SU-DHL-6 (cell line): ENCODE measurements around the gene NEDD4.

ENCODE experiments used
- H2AFZ ChIP-seq: fragments of 200-600 bp; sonication (generic); 2 replicates; pipeline ENCODE4 v1.6.1; 2014; ENCODE audit warnings: low read depth, mild to moderate bottlenecking, moderate library complexity, mixed read lengths, antibody characterized with exemption, low read length; ENCODE audit not compliant: severe bottlenecking
- H3F3A ChIP-seq: fragments of 200-600 bp; shearing (Covaris generic); 2 replicates; pipeline ENCODE4 v1.6.0; 2016; ENCODE audit warnings: antibody characterized with exemption, mild to moderate bottlenecking; ENCODE audit not compliant: insufficient read depth
- H3K27ac ChIP-seq: fragments of 200-600 bp; sonication (generic); 2 replicates; pipeline ENCODE4 v1.5.1; 2016; ENCODE audit warnings: low read depth, mild to moderate bottlenecking, low read length, moderate library complexity, mixed read lengths
- H3K27me3 ChIP-seq: fragments of 200-600 bp; sonication (generic), shearing (Covaris generic); 2 replicates; pipeline ENCODE4 v1.6.0; 2014; ENCODE audit warnings: mild to moderate bottlenecking, low read length
- H3K36me3 ChIP-seq: fragments of 200-600 bp; sonication (generic); 2 replicates; pipeline ENCODE4 v1.6.1; 2014; ENCODE audit warnings: mild to moderate bottlenecking, low read length, mixed read lengths
- H3K4me2 ChIP-seq: fragments of 300-600, 200-600 bp; shearing (Covaris generic), sonication (generic); 2 replicates; pipeline ENCODE4 v1.6.0; 2014; ENCODE audit warnings: low read length, low read depth, mild to moderate bottlenecking; ENCODE audit not compliant: poor library complexity, severe bottlenecking
- H3K4me3 ChIP-seq: fragments of 200-600 bp; sonication (generic); 2 replicates; pipeline ENCODE4 v1.5.1; 2014; ENCODE audit warnings: antibody characterized with exemption, low read length, mild to moderate bottlenecking, mixed read lengths; ENCODE audit not compliant: insufficient read depth, poor library complexity, severe bottlenecking
- H3K79me2 ChIP-seq: fragments of 200-600 bp; sonication (generic); 2 replicates; pipeline ENCODE4 v1.6.1; 2014; ENCODE audit warnings: mild to moderate bottlenecking, low read length, moderate library complexity; ENCODE audit not compliant: insufficient read depth
- H3K9ac ChIP-seq: fragments of 200-600 bp; sonication (generic); 2 replicates; pipeline ENCODE4 v1.7.0; 2014; ENCODE audit warnings: mild to moderate bottlenecking, low read length
- H3K9me2 ChIP-seq: fragments of 200-600 bp; sonication (generic); replicated peaks from 2 replicates; pipeline ENCODE4 v1.6.1; 2014; ENCODE audit warnings: low read length; ENCODE audit not compliant: insufficient read depth
- H3K9me3 ChIP-seq: fragments of 200-600 bp; sonication (generic); 2 replicates; pipeline ENCODE4 v1.6.1; 2014; ENCODE audit warnings: low read length, mixed read lengths; ENCODE audit not compliant: insufficient read depth
- H4K20me1 ChIP-seq: fragments of 200-600 bp; sonication (generic); 2 replicates; pipeline ENCODE4 v1.6.1; 2014; ENCODE audit warnings: low read depth, mild to moderate bottlenecking, antibody characterized with exemption, low read length, moderate library complexity, mixed read lengths
- EZH2phosphoT487 ChIP-seq: fragments of 200-600 bp; sonication (generic), shearing (Covaris generic); conservative IDR thresholded peaks from 2 replicates; pipeline ENCODE4 v1.6.1; 2018; ENCODE audit warnings: mild to moderate bottlenecking, antibody characterized with exemption, low read length, moderate library complexity, mixed read lengths
- TF ChIP-seq, protein P1 (sequence below): fragments of 200-600 bp; sonication (generic); IDR thresholded peaks from one replicate; pipeline ENCODE4 v1.5.1; 2017; ENCODE audit warnings: antibody characterized with exemption, mild to moderate bottlenecking, low read length, moderate library complexity; ENCODE audit not compliant: insufficient read depth, poor library complexity, severe bottlenecking

Gene NEDD4

GRCh38 chr15:55780292-55780691 is 213.1 kb downstream of the NEDD4 start:
- TF ChIP-seq, protein P1, sequence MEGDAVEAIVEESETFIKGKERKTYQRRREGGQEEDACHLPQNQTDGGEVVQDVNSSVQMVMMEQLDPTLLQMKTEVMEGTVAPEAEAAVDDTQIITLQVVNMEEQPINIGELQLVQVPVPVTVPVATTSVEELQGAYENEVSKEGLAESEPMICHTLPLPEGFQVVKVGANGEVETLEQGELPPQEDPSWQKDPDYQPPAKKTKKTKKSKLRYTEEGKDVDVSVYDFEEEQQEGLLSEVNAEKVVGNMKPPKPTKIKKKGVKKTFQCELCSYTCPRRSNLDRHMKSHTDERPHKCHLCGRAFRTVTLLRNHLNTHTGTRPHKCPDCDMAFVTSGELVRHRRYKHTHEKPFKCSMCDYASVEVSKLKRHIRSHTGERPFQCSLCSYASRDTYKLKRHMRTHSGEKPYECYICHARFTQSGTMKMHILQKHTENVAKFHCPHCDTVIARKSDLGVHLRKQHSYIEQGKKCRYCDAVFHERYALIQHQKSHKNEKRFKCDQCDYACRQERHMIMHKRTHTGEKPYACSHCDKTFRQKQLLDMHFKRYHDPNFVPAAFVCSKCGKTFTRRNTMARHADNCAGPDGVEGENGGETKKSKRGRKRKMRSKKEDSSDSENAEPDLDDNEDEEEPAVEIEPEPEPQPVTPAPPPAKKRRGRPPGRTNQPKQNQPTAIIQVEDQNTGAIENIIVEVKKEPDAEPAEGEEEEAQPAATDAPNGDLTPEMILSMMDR, result no peak
- TF ChIP-seq EZH2phosphoT487, result no peak
- H3K4me3 ChIP-seq, result no peak overlapping the region
- H3K27ac ChIP-seq, result no peak overlapping the region
- H2AFZ ChIP-seq, result no peak overlapping the region
- no peaks in the 10 kb centered on the region for H3K79me2 ChIP-seq
- no peaks in the 10 kb centered on the region for H4K20me1 ChIP-seq
- H3K36me3 ChIP-seq, result no peaks in the 10 kb centered on the region
- H3F3A ChIP-seq, result no peaks in the 10 kb centered on the region
- H3K9ac ChIP-seq, result no peak overlapping the region
- no peaks in the 10 kb centered on the region for H3K9me2 ChIP-seq
- H3K9me3 ChIP-seq, result no peaks in the 10 kb centered on the region
- no peaks in the 10 kb centered on the region for H3K27me3 ChIP-seq
- H3K4me2 ChIP-seq, result no peak overlapping the region

DNA sequence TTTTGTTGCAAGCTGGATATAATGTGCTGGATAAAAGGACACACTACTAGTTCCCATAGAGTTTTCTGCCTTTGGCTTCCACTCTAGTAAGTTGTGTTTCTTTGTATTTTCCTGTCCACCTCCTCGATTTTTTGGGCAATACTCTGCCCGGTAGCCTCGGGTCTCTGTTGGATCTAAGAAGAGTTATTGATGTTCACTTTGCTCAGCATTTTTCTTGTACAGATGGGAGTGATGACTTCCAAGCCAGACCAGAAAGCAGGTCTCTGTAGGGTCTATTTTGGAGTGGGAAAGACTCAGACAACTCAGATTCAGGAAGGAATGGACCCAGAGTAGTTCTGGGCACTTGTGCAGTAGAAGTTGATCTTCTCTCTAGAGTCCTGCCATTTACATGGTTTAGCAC is 214.5 kb downstream of the NEDD4 start:
- H3K4me3 ChIP-seq, result no peak overlapping the region
- H3K79me2 ChIP-seq, result no peaks in the 10 kb centered on the region
- H3K36me3 ChIP-seq, result no peaks in the 10 kb centered on the region
- H3K9me2 ChIP-seq, result no peaks in the 10 kb centered on the region
- no peak overlapping the region for H3K4me2 ChIP-seq
- H3K9me3 ChIP-seq, result no peaks in the 10 kb centered on the region
- no peak overlapping the region for H3K27ac ChIP-seq
- H3F3A ChIP-seq, result no peaks in the 10 kb centered on the region
- no peak overlapping the region for H3K9ac ChIP-seq
- H4K20me1 ChIP-seq, result no peaks in the 10 kb centered on the region
- no peak for TF ChIP-seq EZH2phosphoT487
- TF ChIP-seq, protein P1, result no peak
- no peaks in the 10 kb centered on the region for H3K27me3 ChIP-seq
- H2AFZ ChIP-seq, result no peak overlapping the region
